GM12878 (cell line): ENCODE results near the gene ADAMTSL3. TPM values are rescaled to one million over a fixed set of nuclear protein-coding genes. Genes with fewer than 3 reads are reported as not detected.

Source experiments
- ATAC-seq: fragments of 200-7000 bp; cut with Tn5 transposase; 3 replicates; pipeline ENCODE4 v1.9.1; 2020; ENCODE audit warnings: mild to moderate bottlenecking, moderate library complexity
- BruUV-seq: library from RNA; stranded (reverse); fragments of 400-500 nt; replicated peaks from 2 replicates; lab custom pipeline; 2021; lab: Mats Ljungman, UMichigan
- CTCF ChIA-PET: fragments of 300-600 bp; sonication (Branson Sonifier 250); formaldehyde crosslinking; extraction: SDS; loops from one replicate; lab custom pipeline; 2021; ENCODE audit warnings: inconsistent platforms; lab: Yijun Ruan, JAX
- POLR2A ChIA-PET: fragments of 350-600 bp; formaldehyde crosslinking; extraction: SDS; loops from one replicate; lab custom pipeline; 2021; ENCODE audit warnings: inconsistent platforms; lab: Charles Lee
- RAD21 ChIA-PET: fragments of 300-600 bp; sonication (Branson Sonifier 250); formaldehyde crosslinking; loops from one replicate; lab custom pipeline; 2023; ENCODE audit warnings: antibody characterized with exemption; ENCODE audit not compliant: unreplicated experiment; lab: Charles Lee
- SMC1A ChIA-PET: fragments of 300-600 bp; sonication (Branson Sonifier 250); formaldehyde crosslinking; loops from one replicate; lab custom pipeline; 2023; ENCODE audit not compliant: unreplicated experiment, uncharacterized antibody; lab: Charles Lee
- DNase-seq: peaks from one replicate; pipeline ENCODE4 v3.0.0-alpha.2; 2011; ENCODE audit warnings: low read depth, low spot score
- FAIRE-seq: peaks from 3 replicates; lab custom pipeline; 2011; peaks lifted over from hg19 to GRCh38; lab: Jason Lieb, UNC
- H2AFZ ChIP-seq: 2 replicates; pipeline ENCODE4 v1.6.0; 2011; ENCODE audit warnings: low read depth, low read length, control low read depth; ENCODE audit not compliant: control insufficient read depth
- H3K27ac ChIP-seq: 2 replicates; pipeline ENCODE4 v1.5.1; 2011; ENCODE audit warnings: control low read depth; ENCODE audit not compliant: control insufficient read depth, insufficient read depth
- H3K27me3 ChIP-seq, 2 experiments: replicated peaks in 1 of 2; 2 replicates each; pipeline versions ENCODE4 v1.6.0 to v1.6.1; 2011; ENCODE audit warnings: low read length in 1 of 2; ENCODE audit not compliant: control insufficient read depth in 2 of 2, insufficient read depth in 2 of 2
- H3K36me3 ChIP-seq, 2 experiments: 2 replicates each; pipeline ENCODE4 v1.5.1; 2011; ENCODE audit warnings: low read length in 1 of 2; ENCODE audit not compliant: control insufficient read depth in 2 of 2, insufficient read depth in 2 of 2
- H3K4me1 ChIP-seq: 2 replicates; pipeline ENCODE4 v1.6.1; 2011; ENCODE audit warnings: mild to moderate bottlenecking, low read length, moderate library complexity, mixed read lengths; ENCODE audit not compliant: control insufficient read depth, insufficient read depth
- H3K4me2 ChIP-seq: 2 replicates; pipeline ENCODE4 v1.6.0; 2011; ENCODE audit warnings: control low read depth; ENCODE audit not compliant: control insufficient read depth, insufficient read depth
- H3K4me3 ChIP-seq: fragments of 200-600 bp; sonication (generic); 2 replicates; pipeline ENCODE4 v1.5.1; 2016
- H3K79me2 ChIP-seq: 2 replicates; pipeline ENCODE4 v1.6.0; 2011; ENCODE audit warnings: low read length; ENCODE audit not compliant: control insufficient read depth, insufficient read depth
- H3K9ac ChIP-seq: 2 replicates; pipeline ENCODE4 v1.8.0; 2011; ENCODE audit warnings: low read length, control low read depth, mixed read lengths; ENCODE audit not compliant: control insufficient read depth, insufficient read depth
- H3K9me3 ChIP-seq: replicated peaks from 3 replicates; pipeline ENCODE4 v1.5.1; 2011; ENCODE audit warnings: mild to moderate bottlenecking, low read length; ENCODE audit not compliant: control insufficient read depth, insufficient read depth
- H4K20me1 ChIP-seq: 2 replicates; pipeline ENCODE4 v1.6.0; 2011; ENCODE audit not compliant: control insufficient read depth, insufficient read depth
- BRCA1 ChIP-seq: IDR thresholded peaks from 2 replicates; pipeline ENCODE4 v1.6.1; 2011; ENCODE audit warnings: low read depth, low read length, improper control_type of control experiment
- CBX3 ChIP-seq: fragments of 200-600 bp; sonication (generic); IDR thresholded peaks from 2 replicates; pipeline ENCODE4 v1.6.1; 2016; ENCODE audit warnings: low read depth, borderline replicate concordance
- EGR1 ChIP-seq, 2 experiments: IDR thresholded peaks; 1 replicate in 1 of 2; 2 replicates in 1 of 2; pipeline ENCODE4 v1.6.1; 2011 to 2012; ENCODE audit warnings: low read depth in 2 of 2, low read length in 2 of 2, borderline replicate concordance in 1 of 2, mild to moderate bottlenecking in 1 of 2, moderate library complexity in 1 of 2
- HCFC1 ChIP-seq: fragments of 150-350 bp; IDR thresholded peaks from 2 replicates; pipeline ENCODE4 v1.6.1; 2014; ENCODE audit warnings: low read length
- HDAC6 ChIP-seq: fragments of 200-600 bp; sonication (generic); IDR thresholded peaks from one replicate; pipeline ENCODE4 v1.8.0; 2017; ENCODE audit warnings: antibody characterized with exemption; ENCODE audit not compliant: unreplicated experiment
- LARP7 ChIP-seq: fragments of 450-650 bp; IDR thresholded peaks from 2 replicates; pipeline ENCODE4 v1.6.1; 2017; ENCODE audit warnings: mild to moderate bottlenecking
- MTA3 ChIP-seq: IDR thresholded peaks from 2 replicates; pipeline ENCODE4 v1.6.1; 2012; ENCODE audit warnings: low read length, inconsistent platforms, borderline replicate concordance
- MXI1 ChIP-seq: fragments of 150-350 bp; IDR thresholded peaks from 2 replicates; pipeline ENCODE4 v1.6.1; 2011; ENCODE audit warnings: low read depth, mild to moderate bottlenecking, inconsistent platforms, low read length, improper control_type of control experiment
- POLR2AphosphoS5 ChIP-seq: IDR thresholded peaks from 2 replicates; pipeline ENCODE4 v1.6.1; 2011; ENCODE audit warnings: mild to moderate bottlenecking, low read length, inconsistent platforms
- SIN3A ChIP-seq: IDR thresholded peaks from 2 replicates; pipeline ENCODE4 v1.6.1; 2012; ENCODE audit warnings: low read depth, low read length, improper control_type of control experiment
- SP1 ChIP-seq: IDR thresholded peaks from one replicate; pipeline ENCODE4 v1.6.1; 2011; ENCODE audit warnings: low read depth, low read length
- SRF ChIP-seq, 2 experiments: IDR thresholded peaks; 2 replicates each; pipeline ENCODE4 v1.6.1; 2011; ENCODE audit warnings: low read depth in 2 of 2, low read length in 2 of 2, mild to moderate bottlenecking in 1 of 2, moderate library complexity in 1 of 2
- TAF1 ChIP-seq: IDR thresholded peaks from 2 replicates; pipeline ENCODE4 v1.6.1; 2011; ENCODE audit warnings: mild to moderate bottlenecking, low read depth, low read length, borderline replicate concordance
- TARDBP ChIP-seq: IDR thresholded peaks from 2 replicates; pipeline ENCODE4 v1.6.1; 2016; ENCODE audit warnings: borderline replicate concordance
- WGBS: methylation state at CpG from one replicate; pipeline ENCODE4 v1.1.6; 2016; ENCODE audit warnings: low lambda C conversion rate; ENCODE audit not compliant: insufficient replicate concordance, insufficient coverage; ENCODE audit errors: missing lambda C conversion rate; 5-methylcytosine and 5-hydroxymethylcytosine counted together
- in situ Hi-C: fragments of 300-500 bp; cut with MboI; formaldehyde crosslinking; loops from 9 replicates; pipeline ENCODE4 v1.14.3; 2018; ENCODE audit warnings: mixed read lengths
- intact Hi-C: fragments of 100-400 bp; cut with micrococcal nuclease; formaldehyde crosslinking; loops from one replicate; pipeline ENCODE4 v1.14.2; 2022; ENCODE audit not compliant: unreplicated experiment
- polyA plus RNA-seq, 11 experiments: library from polyadenylated mRNA; depleted of rRNA in 4 of 11; unstranded in 6 of 11; stranded (reverse) in 5 of 11; fragments of >200 nt; fragmentation: Nextera tagmentation in 4 of 11; fragmentation: Illumina TruSeq in 1 of 11; extraction: Ambion mirVana in 4 of 11; extraction: Trizol in 1 of 11; gene quantifications; 1 replicate in 1 of 11; 2 replicates in 10 of 11; pipeline versions ENCODE4 v1.2.1 to v1.2.3, GENCODE V29; 2011 to 2016; ENCODE audit warnings: inconsistent platforms in 2 of 11, missing spikeins in 2 of 11, low read depth in 1 of 11
- total RNA-seq, 4 experiments: library from RNA; depleted of rRNA in 3 of 4; stranded (reverse); fragments of >200 nt in 3 of 4; fragmentation: Illumina TruSeq in 1 of 4; extraction: Trizol in 1 of 4; gene quantifications; 2 replicates each; pipeline versions ENCODE4 v1.2.1 to v1.2.3, GENCODE V29; 2013 to 2021
- TF ChIP-seq, protein P1 (sequence below): fragments of 450-650 bp; IDR thresholded peaks from 2 replicates; pipeline ENCODE4 v1.6.1; 2018; ENCODE audit warnings: borderline replicate concordance, mild to moderate bottlenecking; ENCODE audit not compliant: partially characterized antibody
- TF ChIP-seq, protein P2 (sequence below): fragments of 150-350 bp; IDR thresholded peaks from 2 replicates; pipeline ENCODE4 v1.6.1; 2016; ENCODE audit warnings: low read depth, low read length
- TF ChIP-seq, protein P3 (sequence below): IDR thresholded peaks from 2 replicates; pipeline ENCODE4 v1.6.1; 2012; ENCODE audit warnings: low read length, inconsistent platforms

ADAMTSL3 gene
- total and polyA plus RNA-seq, 10 of the 15 experiments (the other 5 are each of a cell fraction or from before 2014, with no cell fraction given) = 0.01 to 0.28 (median 0.13) TPM

DNA sequence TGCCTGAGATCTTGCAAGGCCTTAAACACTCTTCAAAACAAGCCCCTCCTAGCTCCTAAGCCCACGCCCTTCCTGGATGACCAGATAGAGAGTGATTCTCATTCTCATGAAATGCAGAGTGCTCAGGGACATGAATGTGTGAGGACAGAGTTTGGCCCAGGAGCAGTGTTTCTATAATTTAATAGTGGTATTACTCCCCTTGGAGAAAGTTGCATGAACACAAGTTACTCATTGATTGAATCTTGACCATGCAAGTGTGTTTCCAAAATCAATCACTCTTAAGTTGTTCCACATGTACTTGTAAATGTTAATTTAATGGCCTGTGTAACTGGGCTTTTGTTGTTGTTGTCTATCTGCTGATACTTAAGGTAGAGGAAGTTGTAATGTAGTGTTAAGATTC, 181.6 kb downstream of the ADAMTSL3 start:
- CTCF ChIA-PET = interaction anchor here (0.9 kb wide), 1 partner anchor 124 kb away, joined by 3 read pairs; no protein-coding TSS in a partner anchor
- no peak overlapping the region; the same call in 1 of the 2 replicates for H2AFZ ChIP-seq
- intact Hi-C loops = no loop called here
- BruUV-seq = no TSS peak
- ATAC-seq = no peak
- no peaks in the 10 kb centered on the region for H3K36me3 ChIP-seq
- H3K9me3 ChIP-seq = no peaks in the 10 kb centered on the region
- no peak overlapping the region for H3K4me2 ChIP-seq
- H3K27ac ChIP-seq = no peak overlapping the region
- H3K4me3 ChIP-seq = no peak overlapping the region
- no peak for TF ChIP-seq SRF (IDR thresholded peaks at IDR 0.05; ENCODE audit: low read depth in 2 of 2, low read length in 2 of 2)
- no peak for TF ChIP-seq BRCA1
- TF ChIP-seq POLR2AphosphoS5 = no peak
- TF ChIP-seq HDAC6 = no peak
- no peak for TF ChIP-seq TARDBP
- TF ChIP-seq LARP7 = no peak
- TF ChIP-seq, protein P1, sequence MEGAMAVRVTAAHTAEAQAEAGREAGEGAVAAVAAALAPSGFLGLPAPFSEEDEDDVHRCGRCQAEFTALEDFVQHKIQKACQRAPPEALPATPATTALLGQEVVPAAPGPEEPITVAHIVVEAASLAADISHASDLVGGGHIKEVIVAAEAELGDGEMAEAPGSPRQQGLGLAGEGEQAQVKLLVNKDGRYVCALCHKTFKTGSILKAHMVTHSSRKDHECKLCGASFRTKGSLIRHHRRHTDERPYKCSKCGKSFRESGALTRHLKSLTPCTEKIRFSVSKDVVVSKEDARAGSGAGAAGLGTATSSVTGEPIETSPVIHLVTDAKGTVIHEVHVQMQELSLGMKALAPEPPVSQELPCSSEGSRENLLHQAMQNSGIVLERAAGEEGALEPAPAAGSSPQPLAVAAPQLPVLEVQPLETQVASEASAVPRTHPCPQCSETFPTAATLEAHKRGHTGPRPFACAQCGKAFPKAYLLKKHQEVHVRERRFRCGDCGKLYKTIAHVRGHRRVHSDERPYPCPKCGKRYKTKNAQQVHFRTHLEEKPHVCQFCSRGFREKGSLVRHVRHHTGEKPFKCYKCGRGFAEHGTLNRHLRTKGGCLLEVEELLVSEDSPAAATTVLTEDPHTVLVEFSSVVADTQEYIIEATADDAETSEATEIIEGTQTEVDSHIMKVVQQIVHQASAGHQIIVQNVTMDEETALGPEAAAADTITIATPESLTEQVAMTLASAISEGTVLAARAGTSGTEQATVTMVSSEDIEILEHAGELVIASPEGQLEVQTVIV = no peak
- no peak for TF ChIP-seq SIN3A
- TF ChIP-seq SP1 = no peak
- TF ChIP-seq, protein P2, sequence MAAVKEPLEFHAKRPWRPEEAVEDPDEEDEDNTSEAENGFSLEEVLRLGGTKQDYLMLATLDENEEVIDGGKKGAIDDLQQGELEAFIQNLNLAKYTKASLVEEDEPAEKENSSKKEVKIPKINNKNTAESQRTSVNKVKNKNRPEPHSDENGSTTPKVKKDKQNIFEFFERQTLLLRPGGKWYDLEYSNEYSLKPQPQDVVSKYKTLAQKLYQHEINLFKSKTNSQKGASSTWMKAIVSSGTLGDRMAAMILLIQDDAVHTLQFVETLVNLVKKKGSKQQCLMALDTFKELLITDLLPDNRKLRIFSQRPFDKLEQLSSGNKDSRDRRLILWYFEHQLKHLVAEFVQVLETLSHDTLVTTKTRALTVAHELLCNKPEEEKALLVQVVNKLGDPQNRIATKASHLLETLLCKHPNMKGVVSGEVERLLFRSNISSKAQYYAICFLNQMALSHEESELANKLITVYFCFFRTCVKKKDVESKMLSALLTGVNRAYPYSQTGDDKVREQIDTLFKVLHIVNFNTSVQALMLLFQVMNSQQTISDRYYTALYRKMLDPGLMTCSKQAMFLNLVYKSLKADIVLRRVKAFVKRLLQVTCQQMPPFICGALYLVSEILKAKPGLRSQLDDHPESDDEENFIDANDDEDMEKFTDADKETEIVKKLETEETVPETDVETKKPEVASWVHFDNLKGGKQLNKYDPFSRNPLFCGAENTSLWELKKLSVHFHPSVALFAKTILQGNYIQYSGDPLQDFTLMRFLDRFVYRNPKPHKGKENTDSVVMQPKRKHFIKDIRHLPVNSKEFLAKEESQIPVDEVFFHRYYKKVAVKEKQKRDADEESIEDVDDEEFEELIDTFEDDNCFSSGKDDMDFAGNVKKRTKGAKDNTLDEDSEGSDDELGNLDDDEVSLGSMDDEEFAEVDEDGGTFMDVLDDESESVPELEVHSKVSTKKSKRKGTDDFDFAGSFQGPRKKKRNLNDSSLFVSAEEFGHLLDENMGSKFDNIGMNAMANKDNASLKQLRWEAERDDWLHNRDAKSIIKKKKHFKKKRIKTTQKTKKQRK = no peak
- TF ChIP-seq, protein P3, sequence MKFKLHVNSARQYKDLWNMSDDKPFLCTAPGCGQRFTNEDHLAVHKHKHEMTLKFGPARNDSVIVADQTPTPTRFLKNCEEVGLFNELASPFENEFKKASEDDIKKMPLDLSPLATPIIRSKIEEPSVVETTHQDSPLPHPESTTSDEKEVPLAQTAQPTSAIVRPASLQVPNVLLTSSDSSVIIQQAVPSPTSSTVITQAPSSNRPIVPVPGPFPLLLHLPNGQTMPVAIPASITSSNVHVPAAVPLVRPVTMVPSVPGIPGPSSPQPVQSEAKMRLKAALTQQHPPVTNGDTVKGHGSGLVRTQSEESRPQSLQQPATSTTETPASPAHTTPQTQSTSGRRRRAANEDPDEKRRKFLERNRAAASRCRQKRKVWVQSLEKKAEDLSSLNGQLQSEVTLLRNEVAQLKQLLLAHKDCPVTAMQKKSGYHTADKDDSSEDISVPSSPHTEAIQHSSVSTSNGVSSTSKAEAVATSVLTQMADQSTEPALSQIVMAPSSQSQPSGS = no peak
- no peak for TF ChIP-seq HCFC1
- no peak for TF ChIP-seq MTA3
- TF ChIP-seq EGR1 (IDR thresholded peaks at IDR 0.05; ENCODE audit: borderline replicate concordance in 1 of 2, low read depth in 2 of 2, low read length in 2 of 2) = no peak
- no peak for TF ChIP-seq MXI1
- no peak for TF ChIP-seq CBX3
- no peak for TF ChIP-seq TAF1
- no peak for DNase-seq
- H3K27me3 ChIP-seq = no peaks in the 10 kb centered on the region
- H4K20me1 ChIP-seq = no peaks in the 10 kb centered on the region
- POLR2A ChIA-PET = no interaction called here
- no peak for FAIRE-seq
- RAD21 ChIA-PET = no interaction called here
- in situ Hi-C loops = no loop called here
- SMC1A ChIA-PET = interaction anchor here (0.7 to 1.5 kb wide), 4 partner anchors 60 to 139 kb away, joined by 3 read pairs; no protein-coding TSS in a partner anchor
- 0% methylated on average over 1 of the region's 1 CpG for WGBS
- no peaks in the 10 kb centered on the region for H3K4me1 ChIP-seq
- no peaks in the 10 kb centered on the region for H3K79me2 ChIP-seq
- no peak overlapping the region for H3K9ac ChIP-seq
